Spleen (tissue), 7 donors: ENCODE results near the gene SRGAP3.

Source experiments
- POLR2A ChIP-seq, 3 donors: fragments of 450-650 bp; IDR thresholded peaks; one replicate each; pipeline ENCODE4 v1.5.1; 2017; ENCODE audit warnings: antibody characterized with exemption in 3 of 3, mild to moderate bottlenecking in 1 of 3
- TF ChIP-seq, protein P1 (sequence below), 11 experiments: fragments of 200-600 bp in 7 of 11; fragments of 450-650 bp in 4 of 11; sonication (generic) in 4 of 11; IDR thresholded peaks in 8 of 11; conservative IDR thresholded peaks in 3 of 11; 1 replicate in 7 of 11; 2 replicates in 4 of 11; pipeline versions ENCODE4 v1.4.0 to v1.8.0; 2016 to 2021; ENCODE audit warnings: antibody characterized with exemption in 11 of 11, inconsistent platforms in 4 of 11, mild to moderate bottlenecking in 1 of 11
- donor health status: DM: no; HTN: no; CAD: no; lungs with moderate emphysema.
- donor health status: DM: no; HTN: no; CAD: no.
- donor health status: DM: no; HTN: no; CAD: no.

DNA sequence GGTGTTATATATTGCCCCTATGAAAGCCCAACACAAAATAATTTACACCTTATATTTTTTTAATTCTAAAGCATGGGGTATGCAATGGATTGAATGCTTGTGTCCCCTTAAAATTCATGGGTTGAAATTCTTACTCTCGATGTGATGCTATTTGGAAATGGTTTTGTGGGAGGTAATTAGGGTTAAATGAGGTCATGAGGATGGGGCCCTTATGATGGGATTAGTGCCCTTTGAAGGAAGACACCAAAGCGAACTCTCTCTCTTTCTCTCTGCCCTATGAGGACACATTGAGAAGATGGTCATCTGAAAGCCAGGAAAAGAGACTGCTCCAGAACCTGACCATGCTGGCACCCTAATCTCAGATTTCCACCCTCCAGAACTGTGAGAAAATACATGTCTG lies 7.6 kb upstream of the SRGAP3 start:
- TF ChIP-seq, protein P1, sequence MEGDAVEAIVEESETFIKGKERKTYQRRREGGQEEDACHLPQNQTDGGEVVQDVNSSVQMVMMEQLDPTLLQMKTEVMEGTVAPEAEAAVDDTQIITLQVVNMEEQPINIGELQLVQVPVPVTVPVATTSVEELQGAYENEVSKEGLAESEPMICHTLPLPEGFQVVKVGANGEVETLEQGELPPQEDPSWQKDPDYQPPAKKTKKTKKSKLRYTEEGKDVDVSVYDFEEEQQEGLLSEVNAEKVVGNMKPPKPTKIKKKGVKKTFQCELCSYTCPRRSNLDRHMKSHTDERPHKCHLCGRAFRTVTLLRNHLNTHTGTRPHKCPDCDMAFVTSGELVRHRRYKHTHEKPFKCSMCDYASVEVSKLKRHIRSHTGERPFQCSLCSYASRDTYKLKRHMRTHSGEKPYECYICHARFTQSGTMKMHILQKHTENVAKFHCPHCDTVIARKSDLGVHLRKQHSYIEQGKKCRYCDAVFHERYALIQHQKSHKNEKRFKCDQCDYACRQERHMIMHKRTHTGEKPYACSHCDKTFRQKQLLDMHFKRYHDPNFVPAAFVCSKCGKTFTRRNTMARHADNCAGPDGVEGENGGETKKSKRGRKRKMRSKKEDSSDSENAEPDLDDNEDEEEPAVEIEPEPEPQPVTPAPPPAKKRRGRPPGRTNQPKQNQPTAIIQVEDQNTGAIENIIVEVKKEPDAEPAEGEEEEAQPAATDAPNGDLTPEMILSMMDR (IDR thresholded peaks at IDR 0.05 in 8 of 11, conservative IDR thresholded peaks at IDR 0.05 in 3 of 11): no peak
- TF ChIP-seq POLR2A (IDR thresholded peaks at IDR 0.05): no peak
